Ovary (tissue), 3 donors: ENCODE results near the gene PHKA1.

ENCODE experiments used
- POLR2A ChIP-seq: fragments of 450-650 bp; IDR thresholded peaks from one replicate; pipeline ENCODE4 v1.6.1; 2017; ENCODE audit warnings: antibody characterized with exemption, mild to moderate bottlenecking, moderate library complexity
- TF ChIP-seq, protein P1 (sequence below), 3 donors: fragments of 450-650 bp in 2 of 3; fragments of 200-600 bp in 1 of 3; IDR thresholded peaks; one replicate each; pipeline versions ENCODE4 v1.5.1 to v1.8.0; 2016 to 2022; ENCODE audit warnings: antibody characterized with exemption in 3 of 3, mild to moderate bottlenecking in 1 of 3
- donor health status: DM: no; HTN: no; CAD: no.

DNA sequence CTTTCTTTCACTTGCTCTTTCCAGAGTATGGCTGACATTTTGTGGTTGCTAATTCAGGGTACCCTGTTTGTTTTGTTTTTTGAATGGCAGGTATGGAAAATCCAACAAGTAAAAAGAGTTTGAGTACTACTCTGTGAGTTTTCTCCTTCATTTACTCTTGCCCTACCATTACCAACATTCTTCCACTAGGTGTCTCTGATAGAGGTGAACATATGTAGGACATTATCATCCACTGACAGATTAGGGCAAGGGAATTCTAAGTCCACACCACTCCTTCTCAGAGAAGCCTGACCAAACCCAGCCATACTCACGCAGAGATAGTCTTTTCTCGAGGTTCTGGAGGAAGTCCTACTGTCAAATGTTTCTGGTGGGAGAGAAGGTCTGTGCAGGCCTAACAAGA is 104.8 kb downstream of the PHKA1 start:
- TF ChIP-seq, protein P1, sequence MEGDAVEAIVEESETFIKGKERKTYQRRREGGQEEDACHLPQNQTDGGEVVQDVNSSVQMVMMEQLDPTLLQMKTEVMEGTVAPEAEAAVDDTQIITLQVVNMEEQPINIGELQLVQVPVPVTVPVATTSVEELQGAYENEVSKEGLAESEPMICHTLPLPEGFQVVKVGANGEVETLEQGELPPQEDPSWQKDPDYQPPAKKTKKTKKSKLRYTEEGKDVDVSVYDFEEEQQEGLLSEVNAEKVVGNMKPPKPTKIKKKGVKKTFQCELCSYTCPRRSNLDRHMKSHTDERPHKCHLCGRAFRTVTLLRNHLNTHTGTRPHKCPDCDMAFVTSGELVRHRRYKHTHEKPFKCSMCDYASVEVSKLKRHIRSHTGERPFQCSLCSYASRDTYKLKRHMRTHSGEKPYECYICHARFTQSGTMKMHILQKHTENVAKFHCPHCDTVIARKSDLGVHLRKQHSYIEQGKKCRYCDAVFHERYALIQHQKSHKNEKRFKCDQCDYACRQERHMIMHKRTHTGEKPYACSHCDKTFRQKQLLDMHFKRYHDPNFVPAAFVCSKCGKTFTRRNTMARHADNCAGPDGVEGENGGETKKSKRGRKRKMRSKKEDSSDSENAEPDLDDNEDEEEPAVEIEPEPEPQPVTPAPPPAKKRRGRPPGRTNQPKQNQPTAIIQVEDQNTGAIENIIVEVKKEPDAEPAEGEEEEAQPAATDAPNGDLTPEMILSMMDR (IDR thresholded peaks at IDR 0.05) = no peak
- TF ChIP-seq POLR2A = no peak
